AG20443 (cell line): ENCODE measurements around the gene RGPD6.
"Not testable (repeated sequence)": the region's sequence is repeated elsewhere in the genome, so short reads cannot be mapped to it uniquely, and the experiment has no call there.

Source experiments
- DNase-seq: peaks from one replicate; pipeline ENCODE4 v3.0.0; 2012; ENCODE audit warnings: low spot score, mixed read lengths

Gene RGPD6

GRCh38 chr2:110576763-110577416 is at the start of gene RGPD6:
TSS of gene RGPD6 (minus strand) at chr2:110577222. CDS start at chr2:110577024, 198 bp downstream.
- DNase-seq: not testable (repeated sequence)

- not testable (repeated sequence) for DNase-seq
Measured at GRCh38 chr2:110619326-110619939, 42.4 kb upstream of the RGPD6 start.

- not testable (repeated sequence) for DNase-seq
Measured at GRCh38 chr2:110613927-110614326, 36.9 kb upstream of the RGPD6 start.

DNA sequence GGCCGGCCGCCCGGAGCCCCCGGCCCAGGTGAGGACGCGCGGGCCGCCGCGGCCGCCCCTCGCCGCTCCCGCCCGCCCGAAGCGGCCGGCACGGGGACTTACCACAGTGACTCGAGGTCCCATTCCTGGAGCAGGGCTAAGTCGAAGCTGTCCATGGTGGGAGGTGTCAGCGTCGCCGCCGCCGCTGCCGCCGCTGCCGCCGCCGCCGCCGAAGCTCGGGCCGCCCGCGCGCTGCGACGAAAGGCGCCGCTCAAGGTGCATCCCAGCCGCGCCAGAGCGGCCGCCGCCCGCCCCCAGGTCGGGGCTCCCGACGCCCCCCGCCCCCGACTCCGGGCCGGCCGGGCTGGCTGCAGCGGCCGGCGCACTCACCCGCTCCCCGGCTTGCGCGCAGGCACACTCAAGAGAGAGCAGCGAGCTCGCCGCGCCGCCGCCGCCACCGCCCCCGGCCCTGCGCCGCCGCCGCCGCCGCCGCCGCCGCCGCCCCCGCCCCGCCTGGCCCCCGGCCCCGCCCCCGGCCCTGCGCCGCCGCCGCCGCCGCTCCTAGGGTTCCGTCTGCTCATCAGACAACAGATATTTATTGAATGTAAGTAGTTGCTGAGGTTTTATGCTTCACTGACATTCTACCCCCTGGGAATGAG is 33.7 kb upstream of the RGPD6 start:
- not testable (repeated sequence) for DNase-seq

GRCh38 chr2:110609843-110610612 is 33.0 kb upstream of the RGPD6 start:
- DNase-seq: not testable (repeated sequence)

DNA sequence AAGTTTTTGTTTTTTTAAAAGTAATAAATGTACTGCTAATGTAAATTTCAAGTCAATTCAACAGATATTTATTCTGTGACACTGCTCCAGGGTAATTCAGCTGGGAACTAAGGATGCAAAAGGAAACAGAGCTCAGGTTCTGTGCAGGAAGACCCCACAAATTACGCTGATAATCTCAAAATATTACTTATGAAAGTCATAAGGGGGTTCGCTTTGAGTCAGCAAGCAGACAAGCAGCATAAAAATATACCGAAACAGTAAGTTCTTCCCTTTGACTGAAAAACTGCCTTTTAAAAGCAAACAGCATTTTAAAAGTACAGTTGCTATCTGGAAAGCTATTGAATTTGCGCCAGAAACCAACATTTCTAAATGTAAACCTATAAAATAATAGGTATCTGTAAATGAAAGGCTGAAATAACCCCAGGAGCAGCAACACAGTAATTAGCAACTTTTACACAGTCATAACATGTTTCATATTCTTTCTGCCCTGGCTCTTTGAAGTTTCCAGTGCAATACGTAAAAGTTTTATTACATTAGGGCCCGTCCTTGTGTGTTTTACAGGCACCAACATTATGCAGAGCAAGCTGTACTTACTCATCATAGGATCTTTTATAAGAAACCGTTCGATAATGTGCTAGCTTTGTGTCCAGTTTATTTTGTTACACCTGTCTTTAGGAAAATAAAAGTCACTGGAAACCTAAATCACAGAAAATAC is 31.9 kb upstream of the RGPD6 start:
- not testable (repeated sequence) for DNase-seq

- not testable (repeated sequence) for DNase-seq
Measured at GRCh38 chr2:110605057-110605456, 28.0 kb upstream of the RGPD6 start.

GRCh38 chr2:110603917-110604591 is 27.0 kb upstream of the RGPD6 start:
- not testable (repeated sequence) for DNase-seq

GRCh38 chr2:110602139-110602538 is 25.1 kb upstream of the RGPD6 start:
- not testable (repeated sequence) for DNase-seq

GRCh38 chr2:110591973-110592372 is 15.0 kb upstream of the RGPD6 start:
- DNase-seq: not testable (repeated sequence)

- DNase-seq: not testable (repeated sequence)
Measured at GRCh38 chr2:110589677-110590330, 12.8 kb upstream of the RGPD6 start.

DNA sequence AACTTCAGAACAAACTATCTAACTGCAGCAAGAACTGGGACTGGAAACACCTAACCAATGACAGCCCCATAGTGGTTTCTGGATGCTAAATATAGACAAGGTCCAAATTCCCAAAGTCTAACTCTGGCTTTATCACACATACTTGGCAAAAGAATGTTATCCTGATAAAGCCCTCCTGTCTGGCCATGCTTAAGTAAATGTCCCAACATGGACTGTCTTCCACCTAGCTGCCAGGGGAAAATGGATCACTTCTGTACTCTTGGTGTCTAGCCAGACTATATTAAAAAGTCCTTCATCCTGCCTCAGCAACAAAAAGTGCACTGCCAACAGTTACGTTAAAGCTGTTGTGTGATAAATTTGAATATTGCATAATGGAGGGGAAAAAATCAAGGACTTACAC is 11.5 kb upstream of the RGPD6 start:
- DNase-seq: not testable (repeated sequence)

- not testable (repeated sequence) for DNase-seq
Measured at GRCh38 chr2:110579216-110579965, 2.4 kb upstream of the RGPD6 start.

DNA sequence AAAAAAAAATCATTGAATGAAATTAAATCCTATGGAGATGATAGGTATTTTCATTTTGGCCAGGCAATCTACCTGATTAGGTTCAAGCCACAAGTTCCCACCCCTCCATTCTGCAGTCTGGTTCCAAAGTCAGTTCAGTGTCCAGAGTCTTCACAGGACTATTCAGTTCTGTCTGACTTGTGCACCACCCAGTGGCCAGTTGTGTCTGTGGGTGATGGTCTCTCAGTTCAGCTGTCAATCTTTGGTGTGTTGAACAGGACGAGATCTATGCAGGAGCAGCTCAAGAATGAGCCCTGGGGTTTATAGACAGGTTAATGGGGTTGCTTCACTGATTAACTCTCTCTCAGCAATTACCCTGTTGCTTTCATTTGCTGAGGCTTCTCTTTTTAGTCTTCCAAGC is 1.4 kb upstream of the RGPD6 start:
- not testable (repeated sequence) for DNase-seq

- DNase-seq: not testable (repeated sequence)
Measured at GRCh38 chr2:110499755-110500377, 77.2 kb downstream of the RGPD6 start.

DNA sequence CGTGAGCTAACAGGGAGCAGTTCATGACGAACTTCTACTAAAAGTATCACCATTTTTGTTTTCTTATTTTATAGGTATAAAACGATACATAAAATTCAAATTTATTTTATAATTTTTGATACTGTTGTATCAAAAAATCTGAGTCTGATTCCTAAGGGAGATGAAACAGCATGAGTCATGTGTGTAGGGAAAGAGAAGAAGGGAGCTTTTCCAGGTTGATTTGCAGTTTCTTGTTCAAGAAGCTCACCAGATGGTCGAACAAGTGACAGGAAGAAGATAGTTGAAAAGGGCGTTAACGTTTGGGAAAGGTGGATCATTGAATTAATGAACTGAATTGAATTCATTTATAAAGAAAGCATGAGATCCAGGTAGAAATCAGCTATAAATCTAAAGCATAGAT is 81.0 kb downstream of the RGPD6 start:
- DNase-seq: not testable (repeated sequence)

- not testable (repeated sequence) for DNase-seq
Measured at GRCh38 chr2:110494488-110494887, 82.5 kb downstream of the RGPD6 start.

DNA sequence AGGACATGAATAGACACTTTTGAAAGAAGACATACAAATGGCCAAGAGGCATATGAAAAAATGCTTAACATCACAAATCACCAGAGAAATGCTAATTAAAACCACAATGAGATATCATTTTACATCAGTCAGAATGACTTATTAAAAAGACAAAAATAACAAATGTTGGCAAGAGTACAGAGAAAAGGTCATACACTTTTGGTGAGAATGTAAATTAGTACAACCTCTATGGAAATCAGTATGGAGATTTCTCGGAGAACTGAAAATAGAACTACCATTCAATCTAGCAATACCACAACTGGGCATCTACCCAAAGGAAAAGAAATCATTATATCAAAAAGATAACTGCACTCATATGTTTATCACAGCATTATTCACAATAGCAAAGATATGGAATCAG is 88.0 kb downstream of the RGPD6 start:
- DNase-seq: not testable (repeated sequence)

GRCh38 chr2:110482697-110483096 is 94.3 kb downstream of the RGPD6 start:
- DNase-seq: not testable (repeated sequence)
